CD8-positive, alpha-beta memory T cell (primary cell): ENCODE measurements around the gene UBAC2. TPM values are rescaled to one million over a fixed set of nuclear protein-coding genes. Genes with fewer than 3 reads are reported as not detected.

Source experiments
- CTCF ChIA-PET: fragments of 350-600 bp; sonication (Branson Sonifier 250); formaldehyde crosslinking; loops from one replicate; lab custom pipeline; 2021; ENCODE audit warnings: antibody characterized with exemption; lab: Charles Lee
- POLR2A ChIA-PET: fragments of 350-600 bp; sonication (Branson Sonifier 250); formaldehyde crosslinking; loops from one replicate; lab custom pipeline; 2021; ENCODE audit warnings: antibody characterized with exemption; lab: Charles Lee
- DNase-seq, 5 donors: peaks; one replicate each; pipeline versions ENCODE4 v3.0.0 to v3.0.0-alpha.2; 2020 to 2022; ENCODE audit warnings: mixed read lengths in 1 of 5
- H3K27ac ChIP-seq: one replicate; pipeline ENCODE4 v1.7.0; 2013; ENCODE audit warnings: low read depth, mild to moderate bottlenecking, low read length, moderate library complexity
- H3K27me3 ChIP-seq: 2 replicates; pipeline ENCODE4 v1.7.0; 2013; ENCODE audit warnings: low read length, mild to moderate bottlenecking; ENCODE audit not compliant: insufficient read depth, poor library complexity, severe bottlenecking
- H3K36me3 ChIP-seq: 2 replicates; pipeline ENCODE4 v1.7.0; 2013; ENCODE audit warnings: mild to moderate bottlenecking, low read length, moderate library complexity; ENCODE audit not compliant: insufficient read depth
- H3K4me1 ChIP-seq: 2 replicates; pipeline ENCODE4 v1.7.0; 2013; ENCODE audit warnings: mild to moderate bottlenecking, low read length, moderate library complexity; ENCODE audit not compliant: insufficient read depth
- H3K4me3 ChIP-seq: 2 replicates; pipeline ENCODE4 v1.7.0; 2013; ENCODE audit warnings: mild to moderate bottlenecking, low read length
- H3K9me3 ChIP-seq: 2 replicates; pipeline ENCODE4 v1.7.0; 2013; ENCODE audit warnings: mild to moderate bottlenecking, low read length
- H3K27ac Mint-ChIP-seq, 8 donors: one replicate each; pipeline ENCODE4 v1.8.0; 2020 to 2021; ENCODE audit warnings: mixed read lengths in 8 of 8, mild to moderate bottlenecking in 6 of 8, inconsistent platforms in 3 of 8, moderate library complexity in 3 of 8
- H3K27me3 Mint-ChIP-seq, 2 donors: one replicate each; pipeline ENCODE4 v1.8.0; 2020 to 2021; ENCODE audit warnings: mixed read lengths in 2 of 2, mild to moderate bottlenecking in 1 of 2, moderate library complexity in 1 of 2
- H3K36me3 Mint-ChIP-seq, 3 donors: one replicate each; pipeline ENCODE4 v1.8.0; 2020 to 2021; ENCODE audit warnings: mixed read lengths in 3 of 3, inconsistent platforms in 1 of 3, mild to moderate bottlenecking in 1 of 3
- H3K4me1 Mint-ChIP-seq, 3 donors: one replicate each; pipeline ENCODE4 v1.8.0; 2020 to 2021; ENCODE audit warnings: mixed read lengths in 3 of 3, inconsistent platforms in 1 of 3, mild to moderate bottlenecking in 1 of 3
- H3K4me3 Mint-ChIP-seq, 7 donors: one replicate each; pipeline ENCODE4 v1.8.0; 2020 to 2021; ENCODE audit warnings: mixed read lengths in 7 of 7, mild to moderate bottlenecking in 6 of 7, moderate library complexity in 4 of 7, inconsistent platforms in 2 of 7
- H3K9me3 Mint-ChIP-seq, 5 donors: one replicate each; pipeline ENCODE4 v1.8.0; 2020 to 2022; ENCODE audit warnings: mixed read lengths in 5 of 5, mild to moderate bottlenecking in 3 of 5, moderate library complexity in 2 of 5, inconsistent platforms in 1 of 5
- polyA plus RNA-seq: library from polyadenylated mRNA; unstranded; fragments of 300-500 nt; fragmentation: Illumina TruSeq; gene quantifications from one replicate; pipeline ENCODE4 v1.2.3, GENCODE V29; 2021
- total RNA-seq, 2 experiments: library from RNA; stranded (reverse); gene quantifications; one replicate each; pipeline ENCODE4 v1.2.3, GENCODE V29; 2021

Gene UBAC2
- total and polyA plus RNA-seq, 3 experiments from 2014 or later: 62.3 to 160 (median 63.7) TPM

DNA sequence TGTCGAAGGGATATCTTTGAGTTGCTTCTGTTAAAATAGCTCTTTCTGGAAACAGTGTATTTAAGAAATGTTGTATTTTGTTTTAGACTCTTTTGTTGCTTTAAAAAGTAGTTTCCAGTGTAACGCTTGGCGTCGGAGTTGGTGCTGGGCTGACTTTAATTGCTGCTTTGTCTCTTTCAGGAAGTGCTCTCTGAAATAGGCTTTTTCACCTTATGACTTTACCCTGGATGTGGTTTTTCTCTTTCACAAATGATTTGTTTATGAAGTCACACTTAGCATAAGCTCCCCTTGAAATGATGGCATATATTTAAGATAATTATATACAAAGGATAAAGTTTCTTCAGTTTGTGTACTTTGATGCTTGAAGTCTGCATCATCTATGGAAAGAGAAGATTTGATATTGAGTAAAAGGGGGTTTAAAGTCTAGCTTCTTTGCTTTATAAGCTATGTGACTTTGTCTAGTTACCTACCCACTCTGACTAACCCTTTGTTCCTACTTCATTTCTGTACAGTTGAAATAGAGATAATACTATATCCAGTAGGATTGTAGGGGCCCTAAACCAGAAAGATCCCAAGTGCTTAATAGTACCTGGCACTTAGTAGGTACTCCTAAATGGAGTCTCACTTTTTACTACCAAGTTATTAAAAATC, 57.7 kb downstream of the UBAC2 start, which contains the start of gene GPR18:
Gene GPR18 (minus strand): TSS at position 170 of the 651 bp plus-strand sequence. CDS start 2,507 bp downstream, outside the sequence.
- no peaks in the 10 kb centered on the region for H3K27me3 ChIP-seq
- peak within 1 kb of the TSS; percentile 74 for H3K4me3 ChIP-seq
- no peaks in the 10 kb centered on the region for H3K9me3 Mint-ChIP-seq
- H3K36me3 ChIP-seq: peaks cover 11% of the 10 kb centered on the region
- no peaks in the 10 kb centered on the region for H3K27me3 Mint-ChIP-seq
- H3K9me3 ChIP-seq: no peaks in the 10 kb centered on the region
- ChIA-PET POLR2A (interaction anchor here (0.6 to 4.6 kb wide), 13 partner anchors 11 to 117 kb away, joined by 3 to 55 read pairs (median 5); partner anchors contain the start of gene UBAC2), CTCF (interaction anchor here (0.6 to 4.4 kb wide), 8 partner anchors 10 to 184 kb away, joined by 3 to 68 read pairs (median 5); partner anchors contain the start of gene UBAC2)
- H3K4me1 Mint-ChIP-seq: peaks cover 65 to 83% (median 78%) of the 10 kb centered on the region in 3 donors
- H3K4me3 Mint-ChIP-seq: peak within 1 kb of the TSS; percentile 91 to 98 (median 96)
- H3K27ac Mint-ChIP-seq: peak within 1 kb of the TSS; percentile 89 to 99 (median 96)
- H3K36me3 Mint-ChIP-seq: peaks cover 10 to 52% (median 22%) of the 10 kb centered on the region in 3 donors
- peaks cover 63% of the 10 kb centered on the region for H3K4me1 ChIP-seq
- DNase-seq: peak in 4 of 5 donors; percentile 16 to 73 (median 58)
- peak within 1 kb of the TSS; percentile 39 for H3K27ac ChIP-seq

DNA sequence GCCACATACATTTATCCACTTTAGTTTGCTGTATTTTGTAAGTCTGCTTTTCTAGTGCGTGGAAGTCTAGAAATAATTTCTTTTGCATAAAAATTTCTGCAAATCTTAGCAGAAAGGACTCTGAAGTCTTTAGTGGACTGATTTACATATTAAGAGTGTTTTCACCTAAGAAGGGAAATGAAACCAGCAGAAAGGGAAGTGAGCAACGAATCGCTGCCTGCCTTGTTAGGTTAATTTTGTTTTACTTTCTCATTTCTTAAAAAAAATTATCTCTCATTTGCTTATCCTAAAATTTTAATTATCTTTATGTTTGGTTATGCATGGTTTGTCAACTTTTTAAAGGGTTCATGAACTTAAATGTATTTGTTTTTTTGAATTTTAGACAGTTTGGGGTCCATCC, 58.3 kb downstream of the UBAC2 start:
- POLR2A ChIA-PET: interaction anchor here (0.6 to 4.6 kb wide), 9 partner anchors 11 to 116 kb away, joined by 3 to 55 read pairs (median 6); partner anchors contain the start of gene UBAC2
- Mint-ChIP-seq H3K4me3 (peak overlapping the region; percentile 91 to 98 (median 96)), H3K4me1 (peaks cover 66 to 84% (median 78%) of the 10 kb centered on the region in 3 donors), H3K9me3 (no peaks in the 10 kb centered on the region), H3K27me3 (no peaks in the 10 kb centered on the region), H3K27ac (peak overlapping the region; percentile 89 to 99 (median 96)), H3K36me3 (peaks cover 10 to 49% (median 20%) of the 10 kb centered on the region in 3 donors)
- H3K4me1 ChIP-seq: peaks cover 64% of the 10 kb centered on the region
- H3K9me3 ChIP-seq: no peaks in the 10 kb centered on the region
- H3K36me3 ChIP-seq: peaks cover 11% of the 10 kb centered on the region
- DNase-seq: peak in 2 of 5 donors; percentile 43 to 58
- CTCF ChIA-PET: interaction anchor here (0.9 to 4.4 kb wide), 12 partner anchors 10 to 185 kb away, joined by 3 to 68 read pairs (median 8); partner anchors contain the start of gene UBAC2
- peak overlapping the region; percentile 32 for H3K4me3 ChIP-seq
- peak overlapping the region; percentile 39 for H3K27ac ChIP-seq
- H3K27me3 ChIP-seq: no peaks in the 10 kb centered on the region

DNA sequence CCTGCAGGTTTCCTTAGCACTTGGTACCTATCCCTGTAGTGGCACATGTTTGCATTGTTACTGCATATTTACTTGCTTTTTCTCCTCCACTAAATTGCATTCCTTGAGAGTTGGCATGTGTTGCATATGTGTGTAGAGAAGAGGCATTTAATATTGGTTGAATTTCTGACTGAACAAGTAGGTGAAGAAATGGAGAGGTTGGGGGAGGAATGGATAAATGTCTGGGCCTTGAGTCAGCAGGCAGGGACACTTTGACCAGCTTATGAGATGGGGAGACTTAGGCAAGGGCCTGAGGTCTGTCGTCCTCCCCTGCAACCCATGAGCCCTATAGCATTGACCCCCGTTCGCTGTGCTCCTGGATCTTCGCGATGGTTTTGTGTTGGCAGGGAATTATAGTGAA, 59.6 kb downstream of the UBAC2 start:
- H3K27ac ChIP-seq: no peak overlapping the region
- H3K27me3 ChIP-seq: no peaks in the 10 kb centered on the region
- H3K27ac Mint-ChIP-seq: peak overlapping the region; percentile 89 to 99 (median 96)
- H3K4me3 ChIP-seq: no peak overlapping the region
- DNase-seq: no peak
- peak overlapping the region; percentile 9 to 98 (median 95) for H3K4me3 Mint-ChIP-seq
- no peaks in the 10 kb centered on the region for H3K27me3 Mint-ChIP-seq
- peaks cover 66% of the 10 kb centered on the region for H3K4me1 ChIP-seq
- no peaks in the 10 kb centered on the region for H3K9me3 ChIP-seq
- peaks cover 5 to 41% (median 11%) of the 10 kb centered on the region in 3 donors for H3K36me3 Mint-ChIP-seq
- peaks cover 68 to 85% (median 80%) of the 10 kb centered on the region in 3 donors for H3K4me1 Mint-ChIP-seq
- no peaks in the 10 kb centered on the region for H3K9me3 Mint-ChIP-seq
- H3K36me3 ChIP-seq: peaks cover 6% of the 10 kb centered on the region
- ChIA-PET CTCF (interaction anchor here (0.7 to 2.7 kb wide), 10 partner anchors 9 to 177 kb away, joined by 3 to 13 read pairs (median 4); partner anchors contain the start of gene UBAC2), POLR2A (interaction anchor here (0.6 to 1.2 kb wide), 4 partner anchors 26 to 64 kb away, joined by 3 to 4 read pairs (median 4); partner anchors contain the start of gene UBAC2)

DNA sequence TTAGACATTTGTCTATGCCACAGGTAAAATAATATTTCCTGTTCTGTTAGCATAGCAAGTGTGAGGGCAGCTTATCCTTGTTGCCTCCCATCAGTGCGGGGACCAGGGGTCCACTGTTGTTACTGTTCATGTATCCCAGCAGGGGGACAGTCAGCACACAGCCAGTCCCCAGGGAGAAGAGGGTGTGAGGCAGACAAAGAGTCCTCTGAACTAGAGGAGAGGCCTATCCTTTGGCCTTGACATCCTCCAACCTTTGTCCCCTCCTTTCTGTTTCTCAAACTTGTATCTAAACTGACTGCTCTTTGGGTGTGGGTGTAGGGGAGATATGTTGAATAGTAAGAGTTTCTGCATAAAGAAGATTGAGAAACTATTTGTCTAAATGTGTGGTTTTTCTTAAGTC, 60.4 kb downstream of the UBAC2 start:
- no peaks in the 10 kb centered on the region for H3K27me3 ChIP-seq
- no peaks in the 10 kb centered on the region for H3K36me3 ChIP-seq
- peak overlapping the region in 7 of 8 donors; percentile 51 to 92 (median 84) for H3K27ac Mint-ChIP-seq
- peaks cover 67 to 85% (median 80%) of the 10 kb centered on the region in 3 donors for H3K4me1 Mint-ChIP-seq
- ChIA-PET CTCF (interaction anchor here (1.5 to 2.7 kb wide), 3 partner anchors 8 to 96 kb away, joined by 4 to 13 read pairs (median 7); no protein-coding TSS in a partner anchor), POLR2A (interaction anchor here (1.1 kb wide), 1 partner anchor 60 kb away, joined by 5 read pairs; the partner anchor contains the start of gene UBAC2)
- H3K4me1 ChIP-seq: peaks cover 64% of the 10 kb centered on the region
- no peaks in the 10 kb centered on the region for H3K9me3 ChIP-seq
- peaks cover 0 to 39% (median 6%) of the 10 kb centered on the region in 3 donors for H3K36me3 Mint-ChIP-seq
- H3K4me3 ChIP-seq: no peak overlapping the region
- no peaks in the 10 kb centered on the region for H3K9me3 Mint-ChIP-seq
- H3K4me3 Mint-ChIP-seq: peak overlapping the region in 2 of 7 donors; percentile 17 to 20
- DNase-seq: no peak
- no peaks in the 10 kb centered on the region for H3K27me3 Mint-ChIP-seq
- H3K27ac ChIP-seq: no peak overlapping the region

DNA sequence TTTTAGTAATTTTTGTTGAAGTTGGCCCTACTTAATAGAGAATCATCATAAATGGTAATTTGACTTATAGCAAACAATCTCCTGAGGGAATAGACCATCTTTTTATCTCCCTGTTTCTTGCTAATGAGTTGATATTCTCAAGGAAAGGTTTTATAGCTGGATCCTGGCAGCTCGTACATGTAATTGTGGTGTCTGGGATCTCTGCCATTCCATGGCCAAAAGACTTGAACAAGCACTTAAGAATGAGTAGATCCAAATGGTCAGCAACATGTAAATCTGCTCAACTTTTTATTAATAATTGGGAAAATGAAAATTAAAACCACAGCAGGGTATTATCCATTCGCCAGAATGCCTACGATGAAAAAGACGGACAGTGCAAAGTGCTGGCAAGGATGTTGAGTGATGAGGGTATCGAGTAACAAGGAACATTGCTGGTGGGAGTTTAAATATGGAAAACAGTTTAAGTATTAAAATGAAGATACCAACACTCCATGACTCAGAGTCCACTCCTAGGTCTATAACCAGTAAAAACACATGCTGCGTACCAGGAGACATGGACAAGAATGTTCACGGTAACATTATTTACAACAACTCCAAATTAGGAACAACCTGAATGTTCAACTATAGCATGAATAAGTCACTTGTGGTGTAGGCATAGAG, 62.6 kb downstream of the UBAC2 start:
- Mint-ChIP-seq H3K4me3 (peak overlapping the region in 2 of 7 donors; percentile 5 to 28), H3K36me3 (peaks cover 0 to 37% (median 9%) of the 10 kb centered on the region in 3 donors), H3K9me3 (no peaks in the 10 kb centered on the region), H3K27me3 (no peaks in the 10 kb centered on the region), H3K27ac (peak overlapping the region in 7 of 8 donors; percentile 34 to 93 (median 82)), H3K4me1 (peaks cover 65 to 76% (median 68%) of the 10 kb centered on the region in 3 donors)
- CTCF ChIA-PET: interaction anchor here (0.8 to 15.1 kb wide), 7 partner anchors 9 to 394 kb away, joined by 3 to 276 read pairs (median 4); partner anchors contain the start of gene UBAC2
- POLR2A ChIA-PET: interaction anchor here (1.8 kb wide), 1 partner anchor 63 kb away, joined by 14 read pairs; the partner anchor contains the start of gene UBAC2
- H3K27me3 ChIP-seq: no peaks in the 10 kb centered on the region
- no peak overlapping the region for H3K4me3 ChIP-seq
- no peak for DNase-seq
- no peaks in the 10 kb centered on the region for H3K36me3 ChIP-seq
- no peaks in the 10 kb centered on the region for H3K9me3 ChIP-seq
- H3K4me1 ChIP-seq: peaks cover 57% of the 10 kb centered on the region
- no peak overlapping the region for H3K27ac ChIP-seq

DNA sequence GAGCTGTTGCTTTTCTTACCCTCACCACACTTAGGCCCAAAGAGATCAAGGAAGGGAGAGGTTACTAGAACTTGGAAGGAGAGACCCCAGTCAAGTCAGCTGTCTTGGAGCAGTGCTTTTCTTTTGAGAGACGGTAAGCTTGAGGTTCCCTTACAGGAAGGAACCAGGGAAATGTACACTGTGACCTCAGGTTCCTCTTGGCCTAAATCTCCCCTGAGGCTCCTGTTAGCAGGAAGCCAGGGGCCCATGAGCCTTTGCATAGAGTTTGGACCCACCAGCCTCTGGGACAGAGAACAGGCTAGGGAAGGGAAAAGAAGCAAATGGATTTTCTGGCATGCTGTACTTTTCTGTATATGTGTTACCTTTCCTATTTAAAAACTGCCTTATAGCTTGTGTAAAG, 63.4 kb downstream of the UBAC2 start:
- CTCF ChIA-PET: interaction anchor here (0.7 to 15.1 kb wide), 12 partner anchors 8 to 395 kb away, joined by 3 to 276 read pairs (median 3); partner anchors contain the start of gene UBAC2
- peak overlapping the region; percentile 34 to 96 (median 86) for H3K27ac Mint-ChIP-seq
- Histone ChIP-seq H3K36me3 (no peaks in the 10 kb centered on the region), H3K27ac (no peak overlapping the region), H3K27me3 (no peaks in the 10 kb centered on the region), H3K9me3 (no peaks in the 10 kb centered on the region), H3K4me3 (no peak overlapping the region), H3K4me1 (peaks cover 52% of the 10 kb centered on the region)
- peaks cover 0 to 42% (median 11%) of the 10 kb centered on the region in 3 donors for H3K36me3 Mint-ChIP-seq
- peak overlapping the region in 6 of 7 donors; percentile 5 to 52 (median 26) for H3K4me3 Mint-ChIP-seq
- DNase-seq: no peak
- POLR2A ChIA-PET: interaction anchor here (0.6 to 1.8 kb wide), 5 partner anchors 41 to 95 kb away, joined by 3 to 14 read pairs (median 5); partner anchors contain the start of gene UBAC2
- no peaks in the 10 kb centered on the region for H3K9me3 Mint-ChIP-seq
- H3K27me3 Mint-ChIP-seq: no peaks in the 10 kb centered on the region
- H3K4me1 Mint-ChIP-seq: peaks cover 61 to 73% (median 65%) of the 10 kb centered on the region in 3 donors
